Thyroid gland (tissue), 4 donors: Measurements from ENCODE around the gene RCAN2. TPM values are rescaled to one million over a fixed set of nuclear protein-coding genes. Genes with fewer than 3 reads are reported as not detected.

Experiments
- DNase-seq, 2 donors: peaks; one replicate each; pipeline ENCODE4 v3.0.0-alpha.2; 2019
- H3K27ac ChIP-seq, 3 donors: fragments of 200-600 bp; sonication (generic); 1 replicate in 2 of 3; 2 replicates in 1 of 3; pipeline ENCODE4 v1.5.1; 2016 to 2019; ENCODE audit warnings: mild to moderate bottlenecking in 1 of 3, moderate library complexity in 1 of 3
- H3K27me3 ChIP-seq: fragments of 200-600 bp; sonication (generic); one replicate; pipeline ENCODE4 v1.5.1; 2019
- H3K36me3 ChIP-seq, 2 donors: fragments of 200-600 bp; sonication (generic); one replicate each; pipeline ENCODE4 v1.5.1; 2016 to 2019
- H3K4me1 ChIP-seq, 2 donors: fragments of 200-600 bp; sonication (generic); one replicate each; pipeline ENCODE4 v1.5.1; 2017 to 2019
- H3K4me3 ChIP-seq, 3 donors: fragments of 200-600 bp; sonication (generic); replicated peaks in 1 of 3; 1 replicate in 2 of 3; 2 replicates in 1 of 3; pipeline ENCODE4 v1.5.1; 2016; ENCODE audit warnings: mild to moderate bottlenecking in 1 of 3
- H3K9me3 ChIP-seq: fragments of 200-600 bp; sonication (generic); one replicate; pipeline ENCODE4 v1.5.1; 2017
- POLR2A ChIP-seq, 2 donors: fragments of 450-650 bp; IDR thresholded peaks; one replicate each; pipeline ENCODE4 v1.6.1; 2017; ENCODE audit warnings: antibody characterized with exemption in 2 of 2, mild to moderate bottlenecking in 2 of 2, moderate library complexity in 1 of 2
- WGBS, 2 donors: methylation state at CpG; one replicate each; pipeline ENCODE4 v1.1.5; 2017; 5-methylcytosine and 5-hydroxymethylcytosine counted together
- intact Hi-C: fragments of 100-400 bp; cut with DNase I; formaldehyde crosslinking; loops from one replicate; pipeline ENCODE4 v1.15.1; 2023
- total RNA-seq, 4 donors: library from RNA; depleted of rRNA; stranded (reverse); fragments of >200 nt; gene quantifications; one replicate each; pipeline ENCODE4 v1.2.3, GENCODE V29; 2016
- TF ChIP-seq, protein P1 (sequence below), 6 experiments: fragments of 200-600 bp in 3 of 6; fragments of 450-650 bp in 3 of 6; sonication (generic) in 3 of 6; IDR thresholded peaks; one replicate each; pipeline ENCODE4 v1.5.1; 2016 to 2019; ENCODE audit warnings: antibody characterized with exemption in 6 of 6, mild to moderate bottlenecking in 2 of 6, inconsistent platforms in 1 of 6, moderate library complexity in 1 of 6

The RCAN2 gene
- total RNA-seq, 4 donors from 2014 or later = 14.0 to 33.2 (median 23.3) TPM

DNA sequence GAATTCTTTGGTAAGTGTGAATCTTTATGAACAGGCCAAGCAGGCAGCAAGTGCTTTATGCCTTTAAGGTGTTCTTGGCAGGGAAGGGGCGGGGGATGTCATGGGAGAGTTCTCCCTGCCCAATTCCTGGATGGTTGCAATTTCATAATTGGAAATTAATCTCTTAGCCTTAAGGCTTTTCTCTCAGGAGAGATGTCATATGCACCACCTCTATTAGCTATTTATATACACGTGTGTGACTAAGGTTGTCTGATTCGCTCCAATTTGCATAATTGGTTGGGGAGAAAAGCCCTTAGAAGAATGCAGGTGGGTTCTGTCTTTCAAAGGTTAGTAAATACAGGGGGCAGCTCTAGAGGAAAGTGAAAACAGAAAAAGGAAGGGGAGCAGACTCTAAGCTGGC is 315.3 kb downstream of the RCAN2 start:
- WGBS, 2 donors = 80 to 83% methylated on average over 3 of the region's 3 CpGs
- no peaks in the 10 kb centered on the region for H3K27me3 ChIP-seq
- intact Hi-C loops = no loop called here
- no peaks in the 10 kb centered on the region for H3K9me3 ChIP-seq
- no peak overlapping the region for H3K4me3 ChIP-seq
- H3K36me3 ChIP-seq = no peaks in the 10 kb centered on the region
- H3K27ac ChIP-seq = no peak overlapping the region
- TF ChIP-seq, protein P1, sequence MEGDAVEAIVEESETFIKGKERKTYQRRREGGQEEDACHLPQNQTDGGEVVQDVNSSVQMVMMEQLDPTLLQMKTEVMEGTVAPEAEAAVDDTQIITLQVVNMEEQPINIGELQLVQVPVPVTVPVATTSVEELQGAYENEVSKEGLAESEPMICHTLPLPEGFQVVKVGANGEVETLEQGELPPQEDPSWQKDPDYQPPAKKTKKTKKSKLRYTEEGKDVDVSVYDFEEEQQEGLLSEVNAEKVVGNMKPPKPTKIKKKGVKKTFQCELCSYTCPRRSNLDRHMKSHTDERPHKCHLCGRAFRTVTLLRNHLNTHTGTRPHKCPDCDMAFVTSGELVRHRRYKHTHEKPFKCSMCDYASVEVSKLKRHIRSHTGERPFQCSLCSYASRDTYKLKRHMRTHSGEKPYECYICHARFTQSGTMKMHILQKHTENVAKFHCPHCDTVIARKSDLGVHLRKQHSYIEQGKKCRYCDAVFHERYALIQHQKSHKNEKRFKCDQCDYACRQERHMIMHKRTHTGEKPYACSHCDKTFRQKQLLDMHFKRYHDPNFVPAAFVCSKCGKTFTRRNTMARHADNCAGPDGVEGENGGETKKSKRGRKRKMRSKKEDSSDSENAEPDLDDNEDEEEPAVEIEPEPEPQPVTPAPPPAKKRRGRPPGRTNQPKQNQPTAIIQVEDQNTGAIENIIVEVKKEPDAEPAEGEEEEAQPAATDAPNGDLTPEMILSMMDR (IDR thresholded peaks at IDR 0.05) = no peak
- TF ChIP-seq POLR2A (IDR thresholded peaks at IDR 0.05) = no peak
- H3K4me1 ChIP-seq = no peaks in the 10 kb centered on the region
- DNase-seq = no peak

DNA sequence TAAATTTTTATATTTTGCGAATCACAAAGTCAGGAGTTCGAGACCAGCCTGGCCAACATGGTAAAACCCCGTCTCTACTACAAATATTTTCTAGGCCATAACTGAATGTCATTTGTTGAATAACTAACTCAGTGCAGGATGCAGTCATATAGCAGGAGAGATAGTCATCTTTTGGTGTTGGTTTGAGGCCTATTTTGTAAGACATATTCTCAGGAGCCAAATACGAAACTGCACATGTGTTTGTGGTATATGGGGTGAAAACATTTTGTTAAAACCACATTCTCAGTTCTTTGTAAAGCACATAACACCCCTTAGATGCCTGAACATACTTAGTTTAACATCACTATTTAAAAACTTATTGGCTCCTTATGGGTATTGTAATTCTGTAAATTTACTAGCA is 315.8 kb downstream of the RCAN2 start:
- Histone ChIP-seq H3K9me3 (no peaks in the 10 kb centered on the region), H3K27me3 (no peaks in the 10 kb centered on the region), H3K36me3 (no peaks in the 10 kb centered on the region), H3K4me3 (no peak overlapping the region), H3K4me1 (no peaks in the 10 kb centered on the region), H3K27ac (no peak overlapping the region)
- no peak for DNase-seq
- intact Hi-C loops = no loop called here
- WGBS, 2 donors = 86 to 88% methylated on average over 4 of the region's 4 CpGs
- TF ChIP-seq POLR2A (IDR thresholded peaks at IDR 0.05) = no peak
- TF ChIP-seq, protein P1 (IDR thresholded peaks at IDR 0.05) = no peak

DNA sequence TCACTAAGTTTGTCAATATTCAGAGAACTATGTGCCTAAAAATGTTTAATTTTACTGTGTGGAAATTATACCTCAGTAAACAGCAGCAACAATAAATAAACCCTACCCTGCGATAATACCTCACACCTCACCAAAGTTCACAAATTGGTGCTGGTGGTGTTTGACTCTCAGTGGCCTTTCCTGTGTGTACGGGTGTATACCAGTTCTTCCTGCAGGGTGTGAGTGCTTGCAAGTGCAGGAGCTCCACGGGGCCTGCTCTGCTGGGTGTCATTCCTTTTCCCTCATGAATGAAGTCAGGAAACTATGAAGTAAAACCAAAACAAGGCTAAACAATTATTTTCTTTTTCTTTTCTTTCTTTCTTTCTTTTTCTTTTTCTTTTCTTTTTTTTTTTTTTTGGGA is 316.3 kb downstream of the RCAN2 start:
- Histone ChIP-seq H3K27ac (no peak overlapping the region), H3K27me3 (no peaks in the 10 kb centered on the region), H3K4me3 (no peak overlapping the region), H3K4me1 (no peaks in the 10 kb centered on the region), H3K9me3 (no peaks in the 10 kb centered on the region), H3K36me3 (no peaks in the 10 kb centered on the region)
- intact Hi-C loops = no loop called here
- TF ChIP-seq, protein P1 (IDR thresholded peaks at IDR 0.05) = no peak
- TF ChIP-seq POLR2A (IDR thresholded peaks at IDR 0.05) = no peak
- no peak for DNase-seq
- WGBS, 2 donors = 77 to 80% methylated on average over 3 of the region's 3 CpGs

DNA sequence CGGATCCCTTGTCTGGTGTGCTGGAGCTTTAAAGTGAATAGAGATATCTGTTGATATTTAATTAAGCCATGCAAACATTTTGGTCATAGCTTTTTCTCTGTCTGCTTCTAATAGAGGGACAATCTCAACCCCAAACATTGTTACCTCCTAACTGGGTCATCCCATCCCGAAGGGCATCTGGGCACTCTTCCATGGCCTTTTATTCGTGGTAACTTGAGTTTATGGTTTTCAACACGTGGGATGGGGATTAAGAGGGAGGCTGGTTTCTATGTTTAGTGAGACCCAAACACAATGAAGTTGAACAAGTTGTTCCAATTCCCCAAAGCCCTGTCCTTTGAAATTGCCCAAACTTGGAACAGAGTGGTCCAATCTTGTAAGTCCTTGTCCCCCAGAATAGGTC is 319.1 kb downstream of the RCAN2 start:
- no peak for TF ChIP-seq POLR2A (IDR thresholded peaks at IDR 0.05)
- TF ChIP-seq, protein P1 (IDR thresholded peaks at IDR 0.05) = no peak
- no peak for DNase-seq
- Histone ChIP-seq H3K9me3 (no peaks in the 10 kb centered on the region), H3K27ac (no peak overlapping the region), H3K27me3 (no peaks in the 10 kb centered on the region), H3K4me3 (no peak overlapping the region), H3K36me3 (no peaks in the 10 kb centered on the region), H3K4me1 (no peaks in the 10 kb centered on the region)
- intact Hi-C loops = no loop called here
- 76 to 78% methylated on average over 4 of the region's 4 CpGs for WGBS, 2 donors

Other genes with a start within 250 kb of the RCAN2 start
- gene CYP39A1, start 161.4 kb upstream of the RCAN2 start, total RNA-seq = 10 to 100 TPM in 3 of 4 donors, 1 to 10 TPM in 1; 6.3 to 18.3 (median 13.0) TPM
- gene SLC25A27, start 161.5 kb upstream of the RCAN2 start, total RNA-seq = 10 to 100 TPM; 26.6 to 81.4 (median 46.5) TPM
- gene TDRD6, start 196.4 kb upstream of the RCAN2 start, total RNA-seq = 1 to 10 TPM in 3 of 4 donors, under 1 TPM in 1; 0.88 to 1.8 (median 1.4) TPM
- gene PLA2G7, start 243.9 kb upstream of the RCAN2 start, total RNA-seq = 10 to 100 TPM; 10.0 to 14.3 (median 11.6) TPM